Mesothelial cell of epicardium (in vitro differentiated cells): ENCODE results near the gene GH2. TPM values are rescaled to one million over a fixed set of nuclear protein-coding genes. Genes with fewer than 3 reads are reported as not detected.
A peak's percentile ranks its signal among the peaks of the same experiment; 100 is the strongest.
"Not testable (repeated sequence)": the region's sequence is repeated elsewhere in the genome, so short reads cannot be mapped to it uniquely, and the experiment has no call there.

ENCODE experiments used
- DNase-seq, 2 experiments: peaks; one replicate each; pipeline ENCODE4 v3.0.0; 2021; ENCODE audit warnings: low spot score in 2 of 2; ENCODE audit not compliant: unreplicated experiment in 2 of 2
- H3K27ac Mint-ChIP-seq: 2 replicates; pipeline ENCODE4 v1.8.0; 2021; ENCODE audit warnings: mixed read lengths
- H3K27me3 Mint-ChIP-seq: 2 replicates; pipeline ENCODE4 v1.8.0; 2021; ENCODE audit warnings: low read depth, mixed read lengths
- H3K36me3 Mint-ChIP-seq: 2 replicates; pipeline ENCODE4 v1.8.0; 2021; ENCODE audit warnings: mixed read lengths
- H3K4me1 Mint-ChIP-seq: 2 replicates; pipeline ENCODE4 v1.8.0; 2021; ENCODE audit warnings: mixed read lengths
- H3K4me3 Mint-ChIP-seq: 2 replicates; pipeline ENCODE4 v1.8.0; 2021; ENCODE audit warnings: mild to moderate bottlenecking, moderate library complexity, mixed read lengths
- H3K9me3 Mint-ChIP-seq: 2 replicates; pipeline ENCODE4 v1.8.0; 2021; ENCODE audit warnings: mixed read lengths
- total RNA-seq: library from RNA; stranded (reverse); gene quantifications from 3 replicates; pipeline ENCODE4 v1.2.1, GENCODE V29; 2021
- TF ChIP-seq, protein P1 (sequence below): fragments of 200-600 bp; sonication (generic); IDR thresholded peaks from one replicate; pipeline ENCODE4 v1.5.0; 2021; ENCODE audit warnings: antibody characterized with exemption; ENCODE audit not compliant: unreplicated experiment

The GH2 gene
- total RNA-seq, 1 donor from 2014 or later = not detected

DNA sequence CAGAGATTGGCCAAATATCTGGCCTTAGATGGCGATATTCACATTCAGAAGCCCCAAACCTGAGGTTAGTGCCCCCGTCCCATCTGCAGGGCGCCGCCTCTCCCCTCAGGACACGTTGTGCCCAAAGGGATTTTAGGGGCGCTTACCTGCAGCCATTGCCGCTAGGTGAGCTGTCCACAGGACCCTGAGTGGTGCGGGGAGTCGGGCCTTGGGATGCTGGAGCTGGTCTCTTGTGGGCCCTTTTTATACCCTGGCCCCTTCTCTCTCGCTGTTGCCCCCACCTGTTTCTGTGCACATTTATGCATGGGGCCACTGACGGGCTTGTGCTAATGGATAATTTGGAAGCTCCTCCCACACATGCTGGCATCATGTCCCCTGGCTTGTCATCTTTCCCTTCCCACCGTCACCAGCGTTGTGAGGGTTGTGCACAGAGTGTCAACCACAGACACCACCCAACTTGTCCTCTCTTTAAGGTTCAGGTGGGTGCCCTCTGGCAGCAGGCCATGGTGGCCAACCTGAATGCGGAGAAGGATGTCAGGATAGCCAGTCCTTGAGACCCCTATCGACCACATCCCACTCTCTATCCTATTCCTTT is 29.4 kb upstream of the GH2 start, which contains the start of gene CSHL1:
Gene CSHL1, minus strand, starts transcription at position 218 of the 595 bp plus-strand sequence. Its CDS starts 62 bp downstream, at position 156.
- Mint-ChIP-seq H3K4me1 (peaks cover 7% of the 10 kb centered on the region), H3K9me3 (no peaks in the 10 kb centered on the region), H3K36me3 (no peaks in the 10 kb centered on the region), H3K4me3 (no peak within 1 kb of the TSS), H3K27me3 (peaks cover 54% of the 10 kb centered on the region), H3K27ac (no peak within 1 kb of the TSS)
- no peak for DNase-seq
- TF ChIP-seq, protein P1, sequence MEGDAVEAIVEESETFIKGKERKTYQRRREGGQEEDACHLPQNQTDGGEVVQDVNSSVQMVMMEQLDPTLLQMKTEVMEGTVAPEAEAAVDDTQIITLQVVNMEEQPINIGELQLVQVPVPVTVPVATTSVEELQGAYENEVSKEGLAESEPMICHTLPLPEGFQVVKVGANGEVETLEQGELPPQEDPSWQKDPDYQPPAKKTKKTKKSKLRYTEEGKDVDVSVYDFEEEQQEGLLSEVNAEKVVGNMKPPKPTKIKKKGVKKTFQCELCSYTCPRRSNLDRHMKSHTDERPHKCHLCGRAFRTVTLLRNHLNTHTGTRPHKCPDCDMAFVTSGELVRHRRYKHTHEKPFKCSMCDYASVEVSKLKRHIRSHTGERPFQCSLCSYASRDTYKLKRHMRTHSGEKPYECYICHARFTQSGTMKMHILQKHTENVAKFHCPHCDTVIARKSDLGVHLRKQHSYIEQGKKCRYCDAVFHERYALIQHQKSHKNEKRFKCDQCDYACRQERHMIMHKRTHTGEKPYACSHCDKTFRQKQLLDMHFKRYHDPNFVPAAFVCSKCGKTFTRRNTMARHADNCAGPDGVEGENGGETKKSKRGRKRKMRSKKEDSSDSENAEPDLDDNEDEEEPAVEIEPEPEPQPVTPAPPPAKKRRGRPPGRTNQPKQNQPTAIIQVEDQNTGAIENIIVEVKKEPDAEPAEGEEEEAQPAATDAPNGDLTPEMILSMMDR = no peak

DNA sequence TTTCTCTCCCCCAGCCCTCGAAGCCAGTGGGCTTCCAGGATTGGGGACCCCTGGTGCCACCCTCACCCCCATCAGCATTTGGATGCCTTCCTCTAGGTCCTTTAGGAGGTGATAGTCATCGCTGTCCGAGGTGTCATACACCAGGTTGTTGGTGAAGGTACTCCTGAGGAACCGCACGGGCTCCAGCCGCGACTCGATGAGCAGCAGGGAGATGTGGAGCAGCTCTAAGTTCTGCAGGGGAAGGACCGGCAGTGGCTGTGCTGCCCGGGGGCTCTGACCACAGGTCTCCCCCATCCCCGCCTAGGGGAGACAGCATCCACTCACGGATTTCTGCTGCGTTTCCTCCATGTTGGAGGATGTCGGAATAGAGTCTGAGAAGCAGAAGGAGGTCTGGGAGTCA is 28.4 kb upstream of the GH2 start:
- H3K27me3 Mint-ChIP-seq = peaks cover 45% of the 10 kb centered on the region
- no peak overlapping the region for H3K4me3 Mint-ChIP-seq
- DNase-seq = no peak
- peaks cover 7% of the 10 kb centered on the region for H3K4me1 Mint-ChIP-seq
- TF ChIP-seq, protein P1 = no peak
- H3K9me3 Mint-ChIP-seq = no peaks in the 10 kb centered on the region
- no peaks in the 10 kb centered on the region for H3K36me3 Mint-ChIP-seq
- no peak overlapping the region for H3K27ac Mint-ChIP-seq

DNA sequence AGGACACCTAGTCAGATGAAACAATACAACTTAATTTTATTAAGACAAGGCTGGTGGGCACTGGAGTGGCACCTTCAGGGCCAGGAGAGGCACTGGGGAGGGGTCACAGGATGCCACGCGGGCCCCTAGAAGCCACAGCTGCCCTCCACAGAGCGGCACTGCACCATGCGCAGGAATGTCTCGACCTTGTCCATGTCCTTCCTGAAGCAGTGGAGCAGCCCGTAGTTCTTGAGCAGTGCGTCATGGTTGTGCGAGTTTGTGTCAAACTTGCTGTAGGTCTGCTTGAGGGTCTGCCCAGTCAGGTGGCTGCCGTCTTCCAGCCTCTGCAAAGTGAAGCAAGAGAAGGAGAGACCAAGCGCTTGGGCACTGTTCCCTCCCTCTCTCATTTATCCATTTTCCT is 27.8 kb upstream of the GH2 start:
- H3K36me3 Mint-ChIP-seq, DNase-seq, H3K4me1 Mint-ChIP-seq, H3K4me3 Mint-ChIP-seq, H3K27ac Mint-ChIP-seq, H3K9me3 Mint-ChIP-seq: not testable (repeated sequence)
- H3K27me3 Mint-ChIP-seq = peaks cover 42% of the 10 kb centered on the region

DNA sequence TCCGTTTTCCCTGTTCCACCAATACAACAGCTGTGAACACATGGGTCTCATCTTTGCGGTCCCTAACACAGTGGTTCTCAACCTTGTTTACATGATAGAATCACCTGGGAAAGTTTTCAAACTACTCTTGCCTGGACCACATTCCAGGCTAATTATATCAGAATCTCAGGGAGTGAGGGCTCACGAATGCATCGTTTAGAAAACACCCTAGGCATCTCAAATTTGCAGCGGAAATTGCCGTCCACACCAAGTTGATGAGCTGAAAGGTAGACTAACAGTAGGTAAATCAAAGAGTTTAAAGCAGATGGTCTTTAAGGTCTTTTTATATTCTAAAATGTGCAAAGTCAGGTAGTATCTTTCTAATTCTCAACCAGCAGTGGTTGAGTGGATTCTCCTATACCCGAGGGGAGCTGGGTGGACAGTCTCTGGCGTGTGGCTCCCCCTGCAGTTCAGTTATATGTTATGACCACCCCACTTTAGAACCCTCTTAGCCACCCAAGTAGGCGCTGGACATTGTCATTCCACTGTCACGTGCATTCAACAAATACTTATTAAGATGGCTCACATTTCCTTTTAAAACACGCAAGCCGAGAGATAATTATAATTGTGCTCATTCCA is 25.5 kb upstream of the GH2 start:
- TF ChIP-seq, protein P1 = peak; percentile 19
- not testable (repeated sequence) for H3K4me3 Mint-ChIP-seq, H3K27ac Mint-ChIP-seq, H3K9me3 Mint-ChIP-seq, H3K36me3 Mint-ChIP-seq, H3K4me1 Mint-ChIP-seq, DNase-seq
- H3K27me3 Mint-ChIP-seq = peaks cover 44% of the 10 kb centered on the region

DNA sequence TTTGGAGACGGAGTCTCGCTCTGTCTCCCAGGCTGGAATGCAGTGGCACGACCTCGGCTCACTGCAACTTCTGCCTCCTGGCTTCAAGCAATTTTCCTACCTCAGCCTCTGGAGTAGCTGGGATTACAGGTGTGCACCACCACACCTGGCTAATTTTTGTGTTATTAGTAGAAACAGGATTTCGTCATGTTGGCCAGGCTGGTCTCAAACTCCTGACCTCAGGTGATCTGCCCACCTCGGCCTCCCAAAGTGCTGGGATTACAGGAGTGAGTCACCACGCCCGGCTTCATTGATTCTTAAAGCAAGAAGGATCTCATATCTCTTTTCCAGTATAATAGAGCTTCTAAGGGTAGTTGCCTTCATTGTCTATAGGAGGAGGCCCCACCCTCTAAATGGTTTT is 23.1 kb upstream of the GH2 start:
- H3K4me1 Mint-ChIP-seq, H3K27ac Mint-ChIP-seq, DNase-seq, H3K9me3 Mint-ChIP-seq, H3K4me3 Mint-ChIP-seq, H3K36me3 Mint-ChIP-seq: not testable (repeated sequence)
- H3K27me3 Mint-ChIP-seq = peaks cover 39% of the 10 kb centered on the region

DNA sequence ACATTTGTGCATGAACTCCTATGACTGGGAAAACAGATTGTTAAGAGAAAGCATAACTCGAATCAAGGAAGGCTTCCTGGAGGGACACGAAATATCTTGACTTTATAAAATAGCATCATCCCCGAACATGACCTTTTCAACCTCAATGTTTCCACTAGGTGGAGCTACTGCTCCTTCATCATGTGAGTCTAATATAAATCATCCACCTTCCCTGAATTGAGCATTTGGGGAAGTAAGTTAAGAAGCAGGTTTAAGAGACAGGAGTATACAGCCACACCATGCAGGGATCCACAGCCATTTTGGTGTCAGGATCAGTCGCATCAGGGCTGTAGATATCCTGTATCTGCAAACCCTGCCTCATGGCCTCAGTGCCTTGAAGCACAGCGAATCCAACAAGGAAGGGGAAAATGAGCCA is 22.1 kb upstream of the GH2 start:
- TF ChIP-seq, protein P1 = peak; percentile 42
- H3K36me3 Mint-ChIP-seq, H3K4me3 Mint-ChIP-seq, H3K9me3 Mint-ChIP-seq, DNase-seq, H3K4me1 Mint-ChIP-seq, H3K27ac Mint-ChIP-seq: not testable (repeated sequence)
- peaks cover 30% of the 10 kb centered on the region for H3K27me3 Mint-ChIP-seq

DNA sequence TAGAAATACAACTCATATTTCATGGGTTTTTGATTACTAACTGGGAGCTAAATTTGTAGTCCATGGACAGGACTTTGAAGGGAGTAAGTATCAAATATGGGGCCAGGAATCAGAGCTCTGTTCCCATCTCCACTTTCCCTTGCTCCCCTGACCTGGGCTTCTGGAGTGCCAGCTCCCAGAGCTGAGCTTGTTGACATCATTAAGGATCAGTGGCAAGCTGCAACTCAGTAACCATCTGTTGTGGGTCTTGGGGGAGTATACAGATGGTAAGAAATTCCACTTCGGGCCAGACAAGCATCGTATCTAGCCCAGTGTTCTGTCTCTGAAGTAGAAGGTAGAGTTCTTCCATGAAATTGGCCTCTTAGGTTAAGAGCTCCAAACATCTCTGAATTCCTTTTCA is 20.2 kb upstream of the GH2 start:
- not testable (repeated sequence) for DNase-seq, H3K4me3 Mint-ChIP-seq, H3K27ac Mint-ChIP-seq, H3K36me3 Mint-ChIP-seq, H3K9me3 Mint-ChIP-seq, H3K4me1 Mint-ChIP-seq
- peaks cover 17% of the 10 kb centered on the region for H3K27me3 Mint-ChIP-seq

DNA sequence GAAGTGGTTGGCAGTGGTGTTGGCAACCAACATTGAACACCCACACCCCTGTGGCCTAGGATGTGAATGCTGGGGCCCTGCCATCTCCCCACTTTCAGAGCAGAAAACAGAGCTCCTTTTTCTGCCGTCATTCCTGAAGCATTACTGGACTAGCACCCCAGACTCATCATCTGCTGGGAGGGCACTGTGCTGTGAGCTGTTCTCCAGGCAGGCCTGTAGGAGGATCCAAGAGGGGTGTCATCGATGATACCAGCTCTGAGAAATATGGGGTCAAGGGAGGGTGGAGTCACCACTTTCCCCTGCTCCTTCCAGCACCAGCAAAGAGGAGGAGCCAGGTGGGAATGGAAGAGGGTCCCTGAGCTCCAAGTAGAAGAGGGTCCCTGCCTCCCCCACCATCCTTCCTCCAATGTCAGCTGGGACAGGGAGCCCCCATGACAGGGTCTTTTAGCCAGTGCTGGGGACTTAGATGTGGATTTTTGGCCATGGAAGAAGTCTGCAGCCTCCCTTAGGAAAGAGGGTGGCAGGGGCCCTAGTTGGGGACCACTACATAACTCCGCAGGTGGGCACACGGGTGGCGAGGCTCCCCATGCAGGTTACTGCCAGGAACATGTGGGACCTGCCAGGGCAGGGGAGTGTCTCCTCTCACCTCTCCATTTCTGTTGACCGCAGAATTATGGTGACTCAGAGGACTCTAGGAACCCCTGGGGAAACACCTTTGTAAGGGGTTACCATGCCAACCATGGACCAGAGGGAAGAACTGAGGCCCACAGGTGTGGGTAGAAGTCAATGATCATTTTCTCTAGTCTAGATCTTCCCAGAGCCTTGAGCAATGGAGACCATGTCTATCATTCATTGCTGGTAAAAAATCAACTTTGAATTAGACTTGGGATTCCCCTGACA is 17.4 kb upstream of the GH2 start:
- H3K4me3 Mint-ChIP-seq, DNase-seq, H3K4me1 Mint-ChIP-seq, H3K27ac Mint-ChIP-seq, H3K36me3 Mint-ChIP-seq, H3K9me3 Mint-ChIP-seq: not testable (repeated sequence)
- peaks cover 18% of the 10 kb centered on the region for H3K27me3 Mint-ChIP-seq

DNA sequence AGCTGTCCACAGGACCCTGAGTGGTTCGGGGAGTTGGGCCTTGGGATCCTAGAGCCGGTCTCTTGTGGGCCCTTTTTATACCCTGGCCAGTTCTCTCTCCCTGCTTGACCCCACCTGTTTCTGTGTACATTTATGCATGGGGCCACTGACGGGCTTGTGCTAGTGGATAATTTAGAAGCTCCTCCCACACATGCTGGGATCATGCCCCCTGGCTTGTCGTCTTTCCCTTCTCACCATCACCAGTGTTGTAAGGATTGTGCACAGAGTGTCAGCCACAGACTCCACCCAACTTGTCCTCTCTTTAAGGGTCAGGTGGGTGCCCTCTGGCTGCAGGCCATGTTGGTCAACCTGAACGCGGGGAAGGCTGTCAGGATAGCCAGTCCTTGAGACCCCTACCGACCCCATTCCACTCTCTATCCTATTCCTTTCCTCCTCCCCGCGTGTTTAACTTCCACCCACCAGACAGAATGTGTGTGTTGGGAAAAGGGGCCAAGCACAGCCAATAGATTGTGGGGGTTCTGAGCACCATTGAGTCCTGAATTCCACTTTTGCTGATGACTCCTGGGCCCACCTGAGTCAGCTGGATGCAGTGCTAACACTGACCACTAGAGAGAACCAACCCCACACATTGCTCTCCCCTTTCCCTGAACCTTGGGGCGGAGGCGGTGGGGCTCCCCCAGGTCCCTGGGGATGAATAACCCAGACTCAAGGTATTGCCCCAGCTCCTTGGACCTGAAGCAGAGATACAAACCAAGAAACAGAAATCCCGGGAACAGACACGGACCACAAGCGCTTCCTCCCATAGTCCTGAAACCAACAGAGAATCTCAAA is 15.0 kb upstream of the GH2 start, which contains the start of gene CSH1:
Gene CSH1, minus strand, starts transcription at position 51 of the 831 bp plus-strand sequence. CDS start 63 bp downstream, outside the sequence.
- H3K36me3 Mint-ChIP-seq, H3K27ac Mint-ChIP-seq, H3K4me3 Mint-ChIP-seq, H3K9me3 Mint-ChIP-seq, H3K4me1 Mint-ChIP-seq, DNase-seq, H3K27me3 Mint-ChIP-seq: not testable (repeated sequence)
